Trophoblast cell (in vitro differentiated cells and primary cell): ENCODE data around the gene IQSEC1.

ENCODE experiments used
- DNase-seq, 2 donors: peaks; one replicate each; pipeline ENCODE4 v3.0.0-alpha.2; 2016
- H2AFZ ChIP-seq: 2 replicates; pipeline ENCODE4 v1.6.1; 2013; ENCODE audit warnings: low read length, moderate library complexity, mild to moderate bottlenecking; ENCODE audit not compliant: insufficient read depth, poor library complexity
- H2AK5ac ChIP-seq: 2 replicates; pipeline ENCODE4 v1.6.1; 2013; ENCODE audit warnings: mild to moderate bottlenecking, low read length
- H2BK120ac ChIP-seq: 2 replicates; pipeline ENCODE4 v1.6.1; 2013; ENCODE audit warnings: low read length, mild to moderate bottlenecking, moderate library complexity; ENCODE audit not compliant: insufficient read depth, poor library complexity
- H2BK12ac ChIP-seq: 2 replicates; pipeline ENCODE4 v1.6.1; 2013; ENCODE audit warnings: mild to moderate bottlenecking, low read length, moderate library complexity
- H2BK5ac ChIP-seq: 2 replicates; pipeline ENCODE4 v1.6.1; 2013; ENCODE audit warnings: low read length, low read depth, moderate library complexity, mild to moderate bottlenecking; ENCODE audit not compliant: poor library complexity
- H3K14ac ChIP-seq: 2 replicates; pipeline ENCODE4 v1.6.1; 2013; ENCODE audit warnings: mild to moderate bottlenecking, low read length
- H3K18ac ChIP-seq: 2 replicates; pipeline ENCODE4 v1.6.1; 2013; ENCODE audit warnings: mild to moderate bottlenecking, low read length
- H3K23ac ChIP-seq: 2 replicates; pipeline ENCODE4 v1.6.1; 2013; ENCODE audit warnings: low read length
- H3K27ac ChIP-seq: 2 replicates; pipeline ENCODE4 v1.5.1; 2013; ENCODE audit warnings: low read depth, mild to moderate bottlenecking, inconsistent platforms, low read length, moderate library complexity
- H3K27me3 ChIP-seq: 2 replicates; pipeline ENCODE4 v1.6.1; 2013; ENCODE audit warnings: inconsistent platforms, mild to moderate bottlenecking, low read length, moderate library complexity; ENCODE audit not compliant: insufficient read depth
- H3K36me3 ChIP-seq, 2 experiments: 1 replicate in 1 of 2; 2 replicates in 1 of 2; pipeline ENCODE4 v1.6.1; 2013; ENCODE audit warnings: low read length in 2 of 2, mild to moderate bottlenecking in 2 of 2, moderate library complexity in 1 of 2; ENCODE audit not compliant: insufficient read depth in 2 of 2, control insufficient read depth in 1 of 2
- H3K4ac ChIP-seq: 2 replicates; pipeline ENCODE4 v1.6.1; 2013; ENCODE audit warnings: low read depth, mild to moderate bottlenecking, low read length, moderate library complexity
- H3K4me1 ChIP-seq, 2 experiments: 1 replicate in 1 of 2; 2 replicates in 1 of 2; pipeline ENCODE4 v1.6.1; 2013; ENCODE audit warnings: low read length in 2 of 2, mild to moderate bottlenecking in 2 of 2, moderate library complexity in 1 of 2; ENCODE audit not compliant: insufficient read depth in 2 of 2, control insufficient read depth in 1 of 2
- H3K4me2 ChIP-seq: 2 replicates; pipeline ENCODE4 v1.6.1; 2013; ENCODE audit warnings: inconsistent platforms, mild to moderate bottlenecking, low read length, moderate library complexity
- H3K4me3 ChIP-seq: 2 replicates; pipeline ENCODE4 v1.5.1; 2013; ENCODE audit warnings: mild to moderate bottlenecking, low read depth, low read length, inconsistent platforms
- H3K79me1 ChIP-seq: one replicate; pipeline ENCODE4 v1.6.1; 2013; ENCODE audit warnings: low read length
- H3K79me2 ChIP-seq: 2 replicates; pipeline ENCODE4 v1.6.1; 2013; ENCODE audit warnings: low read length, mild to moderate bottlenecking; ENCODE audit not compliant: control insufficient read depth, insufficient read depth, poor library complexity
- H3K9ac ChIP-seq: 2 replicates; pipeline ENCODE4 v1.6.1; 2013; ENCODE audit warnings: mild to moderate bottlenecking, low read length
- H3K9me3 ChIP-seq: 2 replicates; pipeline ENCODE4 v1.6.1; 2013; ENCODE audit warnings: low read depth, mild to moderate bottlenecking, control low read depth, inconsistent platforms, low read length; ENCODE audit not compliant: insufficient read depth
- H4K12ac ChIP-seq: 2 replicates; pipeline ENCODE4 v1.6.1; 2013; ENCODE audit warnings: low read depth, mild to moderate bottlenecking, low read length, moderate library complexity
- H4K8ac ChIP-seq: 2 replicates; pipeline ENCODE4 v1.6.1; 2013; ENCODE audit warnings: low read depth, mild to moderate bottlenecking, low read length, moderate library complexity
- H4K91ac ChIP-seq: one replicate; pipeline ENCODE4 v1.6.1; 2013; ENCODE audit warnings: low read depth, mild to moderate bottlenecking, low read length, moderate library complexity
- WGBS: extraction: QIAGEN DNeasy Blood & Tissue Kit; methylation state at CpG from one replicate; pipeline ENCODE4 v1.1.7; 2013; ENCODE audit warnings: missing lambda C conversion rate; ENCODE audit not compliant: insufficient read length, insufficient coverage; ENCODE audit errors: extremely low coverage; 5-methylcytosine and 5-hydroxymethylcytosine counted together

The IQSEC1 gene

GRCh38 chr3:13004376-13004775 is 68.9 kb downstream of the IQSEC1 start:
- no peak for DNase-seq
- no peaks in the 10 kb centered on the region for H3K36me3 ChIP-seq
- no peak overlapping the region for H2AFZ ChIP-seq
- no peak overlapping the region for H2BK12ac ChIP-seq
- peaks cover 2% of the 10 kb centered on the region for H3K79me1 ChIP-seq
- H3K4me2 ChIP-seq = no peak overlapping the region
- H3K4me1 ChIP-seq = peaks cover 10 to 13% of the 10 kb centered on the region in 2 experiments
- H3K27me3 ChIP-seq = no peaks in the 10 kb centered on the region
- no peaks in the 10 kb centered on the region for H3K9me3 ChIP-seq
- no peak overlapping the region for H2BK120ac ChIP-seq
- H3K9ac ChIP-seq = no peak overlapping the region
- H4K12ac ChIP-seq = no peak overlapping the region
- H3K4me3 ChIP-seq = no peak overlapping the region
- H3K23ac ChIP-seq = no peak overlapping the region
- no peak overlapping the region for H2BK5ac ChIP-seq
- no peak overlapping the region for H3K14ac ChIP-seq
- WGBS = no CpG with 5 or more reads among the region's 7 CpGs
- H3K18ac ChIP-seq = no peak overlapping the region
- no peak overlapping the region for H4K8ac ChIP-seq
- no peak overlapping the region for H4K91ac ChIP-seq
- no peaks in the 10 kb centered on the region for H3K79me2 ChIP-seq
- H2AK5ac ChIP-seq = no peak overlapping the region
- no peak overlapping the region for H3K27ac ChIP-seq
- no peak overlapping the region for H3K4ac ChIP-seq

GRCh38 chr3:13003608-13004007 is 69.6 kb downstream of the IQSEC1 start:
- Histone ChIP-seq H2AK5ac (no peak overlapping the region), H4K12ac (no peak overlapping the region), H3K36me3 (no peaks in the 10 kb centered on the region), H4K91ac (no peak overlapping the region), H3K9me3 (no peaks in the 10 kb centered on the region), H3K9ac (no peak overlapping the region), H2BK120ac (no peak overlapping the region), H3K4me1 (peaks cover 9 to 11% of the 10 kb centered on the region in 2 experiments), H2AFZ (no peak overlapping the region), H3K23ac (no peak overlapping the region), H2BK5ac (no peak overlapping the region), H3K4ac (no peak overlapping the region), H3K79me2 (no peaks in the 10 kb centered on the region), H3K27me3 (no peaks in the 10 kb centered on the region), H3K79me1 (no peaks in the 10 kb centered on the region), H3K4me3 (no peak overlapping the region), H3K18ac (no peak overlapping the region), H2BK12ac (no peak overlapping the region), H4K8ac (no peak overlapping the region), H3K27ac (no peak overlapping the region), H3K14ac (no peak overlapping the region), H3K4me2 (no peak overlapping the region)
- DNase-seq = no peak
- 100% methylated on average over 1 of the region's 4 CpGs for WGBS

- Histone ChIP-seq H3K36me3 (no peaks in the 10 kb centered on the region), H3K9ac (no peak overlapping the region), H4K91ac (no peak overlapping the region), H4K8ac (no peak overlapping the region), H2BK120ac (no peak overlapping the region), H2AK5ac (no peak overlapping the region), H3K23ac (no peak overlapping the region), H3K14ac (no peak overlapping the region), H2BK5ac (no peak overlapping the region), H3K4me3 (no peak overlapping the region), H3K27me3 (no peaks in the 10 kb centered on the region), H4K12ac (no peak overlapping the region), H2AFZ (no peak overlapping the region), H2BK12ac (no peak overlapping the region), H3K27ac (no peak overlapping the region), H3K4me2 (no peak overlapping the region), H3K9me3 (no peaks in the 10 kb centered on the region), H3K18ac (no peak overlapping the region), H3K79me1 (no peaks in the 10 kb centered on the region), H3K4me1 (peaks cover 0 to under 1% of the 10 kb centered on the region in 2 experiments), H3K4ac (no peak overlapping the region), H3K79me2 (no peaks in the 10 kb centered on the region)
- no peak for DNase-seq
- WGBS = no CpG with 5 or more reads among the region's 2 CpGs
Measured at GRCh38 chr3:13002398-13003124, 70.7 kb downstream of the IQSEC1 start.

GRCh38 chr3:12999147-13000140 is 73.8 kb downstream of the IQSEC1 start:
- Histone ChIP-seq H3K14ac (no peak overlapping the region), H2BK120ac (no peak overlapping the region), H3K36me3 (no peaks in the 10 kb centered on the region), H2AK5ac (no peak overlapping the region), H4K91ac (no peak overlapping the region), H4K12ac (no peak overlapping the region), H4K8ac (no peak overlapping the region), H3K4ac (no peak overlapping the region), H3K79me1 (peaks cover 4% of the 10 kb centered on the region), H3K4me3 (no peak overlapping the region), H3K4me1 (peaks cover 0 to 2% of the 10 kb centered on the region in 2 experiments), H3K79me2 (peaks cover 2% of the 10 kb centered on the region), H3K9me3 (no peaks in the 10 kb centered on the region), H3K27ac (no peak overlapping the region), H3K4me2 (no peak overlapping the region), H3K9ac (no peak overlapping the region), H2BK12ac (no peak overlapping the region), H2BK5ac (no peak overlapping the region), H3K18ac (no peak overlapping the region), H3K23ac (no peak overlapping the region), H2AFZ (no peak overlapping the region), H3K27me3 (no peaks in the 10 kb centered on the region)
- 100% methylated on average over 2 of the region's 14 CpGs for WGBS
- DNase-seq = peak; percentile 50 to 52
